GM21529 (cell line): ENCODE results near the gene ETV3L.
"Not testable (repeated sequence)": the region's sequence is repeated elsewhere in the genome, so short reads cannot be mapped to it uniquely, and the experiment has no call there.

ENCODE experiments used
- ATAC-seq: cut with Tn5 transposase; IDR thresholded peaks from one replicate; pipeline ENCODE4 v1.9.1; 2021; ENCODE audit not compliant: unreplicated experiment

Gene ETV3L

DNA sequence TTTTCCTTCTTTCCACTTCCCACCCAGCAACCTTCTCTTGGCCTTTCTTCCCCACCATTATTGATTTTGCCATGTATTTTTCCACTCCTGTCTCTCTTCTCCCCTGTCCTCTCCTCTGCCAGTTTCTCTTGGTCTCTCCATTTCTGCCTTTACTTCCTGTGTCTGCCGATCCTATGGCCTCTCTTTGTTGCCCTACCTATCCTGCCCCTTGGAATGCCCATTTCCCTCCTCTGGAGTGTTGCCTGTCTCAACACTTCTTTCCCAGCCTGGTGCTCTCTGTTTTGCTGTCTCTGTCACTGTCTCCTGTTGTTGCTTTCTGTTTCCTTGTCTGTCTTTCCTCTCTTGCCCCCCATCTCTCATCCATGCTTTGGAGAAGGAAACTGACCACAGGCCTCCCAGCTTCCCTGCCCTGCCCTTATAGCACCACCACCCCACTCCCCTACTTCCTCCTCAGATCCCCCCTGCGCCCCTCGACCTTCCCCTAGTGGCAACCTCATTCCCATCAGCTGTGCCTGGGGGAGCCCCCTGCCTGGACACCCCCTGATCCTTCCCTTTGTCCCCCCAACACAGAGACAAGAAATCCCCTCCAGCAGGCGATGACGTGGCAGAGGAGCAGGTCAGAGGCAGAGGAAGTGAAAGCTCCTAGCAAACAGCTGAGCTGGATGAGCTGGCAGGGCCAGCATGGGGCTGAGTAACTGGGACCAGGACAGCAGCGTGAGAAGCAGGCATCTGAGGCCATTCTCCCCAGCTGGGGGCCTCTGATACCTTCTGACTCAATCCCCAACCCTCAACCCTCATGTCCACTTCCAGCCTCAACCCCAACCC, 6.6 kb upstream of the ETV3L start:
- peak; percentile 82 for ATAC-seq

DNA sequence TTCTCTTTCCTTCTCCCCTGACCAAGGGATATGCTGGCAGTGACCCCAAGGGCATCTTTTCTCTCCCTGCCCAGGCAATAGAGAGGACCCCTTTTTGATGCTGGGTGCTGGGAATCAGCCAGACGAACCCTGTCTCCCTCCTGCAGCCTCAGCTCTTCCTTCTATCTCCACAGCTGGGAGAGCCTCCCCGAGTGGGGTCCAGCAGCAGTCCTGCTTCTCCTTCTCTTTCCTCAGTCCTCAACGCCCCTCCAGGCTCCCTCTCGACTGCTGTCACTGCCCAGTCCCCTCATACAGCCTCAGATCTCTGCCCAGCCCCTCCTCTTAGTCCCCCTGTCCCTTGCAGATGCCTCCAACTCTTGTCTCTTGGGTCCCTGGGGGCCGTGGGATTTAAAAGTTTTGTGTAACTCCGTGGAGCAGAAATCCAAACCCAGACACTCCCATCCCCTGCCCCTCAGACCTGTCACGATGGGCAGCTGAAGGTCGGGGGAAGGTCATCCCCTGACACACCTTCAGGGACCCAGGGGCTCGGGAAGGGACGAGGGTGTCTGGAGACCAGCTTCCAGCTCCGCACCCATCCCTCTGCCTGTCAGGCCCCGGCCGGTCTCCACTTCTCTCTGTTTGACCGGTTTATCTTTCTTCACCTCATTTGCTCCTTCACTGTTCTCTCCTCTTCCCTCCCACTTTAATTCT, 5.8 kb upstream of the ETV3L start:
- ATAC-seq = no peak

- ATAC-seq = no peak
Observed at GRCh38 chr1:157104598-157105293, 5.1 kb upstream of the ETV3L start.

GRCh38 chr1:157103268-157103667, 3.7 kb upstream of the ETV3L start:
- no peak for ATAC-seq

GRCh38 chr1:157101149-157101548, 1.5 kb upstream of the ETV3L start:
- no peak for ATAC-seq

DNA sequence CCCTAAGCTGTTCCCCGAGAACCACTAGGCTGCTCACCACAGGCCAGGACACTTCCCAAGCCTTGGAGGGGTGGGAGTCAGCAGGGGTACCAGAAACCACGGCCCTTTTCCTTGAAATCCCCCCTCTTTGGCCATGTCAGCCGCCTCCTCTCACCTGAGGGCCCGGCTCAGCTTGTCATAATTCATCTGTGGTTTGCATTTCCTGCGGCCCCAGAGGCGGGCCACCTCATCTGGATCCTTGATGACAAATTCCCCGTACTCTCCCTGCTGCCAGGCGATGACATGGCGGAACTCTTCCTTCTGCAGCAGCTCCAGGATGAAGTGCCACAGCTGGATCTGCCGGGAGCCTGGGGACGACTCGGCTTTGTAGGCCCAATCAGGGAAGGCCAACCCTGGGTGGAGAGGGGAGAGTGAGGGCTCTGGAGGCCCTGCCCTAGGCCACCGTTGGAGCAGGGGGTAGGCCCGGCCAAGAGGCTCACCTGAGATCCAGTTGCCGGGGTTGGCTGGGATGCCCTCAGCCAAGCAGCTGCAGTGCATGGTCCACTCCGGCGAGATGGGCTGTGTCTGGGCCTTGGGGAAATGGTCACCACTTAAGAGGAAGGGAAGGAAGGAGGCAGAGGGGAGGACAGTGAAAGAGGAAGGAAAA, 498 bp downstream of the ETV3L start:
- ATAC-seq = not testable (repeated sequence)

GRCh38 chr1:157098519-157098918, 1.1 kb downstream of the ETV3L start:
- ATAC-seq = no peak

DNA sequence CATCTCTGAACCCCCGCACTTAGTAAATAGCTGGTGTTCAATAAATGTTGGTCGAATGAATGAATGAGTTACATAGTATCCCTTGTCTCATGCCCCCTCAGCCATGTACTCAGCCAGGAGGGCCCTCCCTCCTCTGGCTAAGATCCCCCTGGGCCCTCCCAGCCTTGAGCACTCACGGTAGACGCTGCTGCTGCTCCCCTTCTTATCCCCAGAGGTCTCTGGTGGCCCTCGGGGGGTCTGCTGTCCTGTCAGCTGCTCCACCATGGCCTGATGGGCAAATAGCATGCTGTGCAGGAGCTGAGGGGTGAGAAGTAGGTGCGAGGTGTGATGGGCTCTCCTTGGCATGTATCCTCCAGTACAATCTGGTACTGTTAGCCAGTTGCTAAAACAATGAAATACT, 1.9 kb downstream of the ETV3L start:
- no peak for ATAC-seq

- ATAC-seq = no peak
Observed at GRCh38 chr1:157096881-157097280, 2.7 kb downstream of the ETV3L start.

GRCh38 chr1:157095551-157095950, 4.1 kb downstream of the ETV3L start:
- no peak for ATAC-seq

- no peak for ATAC-seq
Observed at GRCh38 chr1:157095091-157095490, 4.5 kb downstream of the ETV3L start.

DNA sequence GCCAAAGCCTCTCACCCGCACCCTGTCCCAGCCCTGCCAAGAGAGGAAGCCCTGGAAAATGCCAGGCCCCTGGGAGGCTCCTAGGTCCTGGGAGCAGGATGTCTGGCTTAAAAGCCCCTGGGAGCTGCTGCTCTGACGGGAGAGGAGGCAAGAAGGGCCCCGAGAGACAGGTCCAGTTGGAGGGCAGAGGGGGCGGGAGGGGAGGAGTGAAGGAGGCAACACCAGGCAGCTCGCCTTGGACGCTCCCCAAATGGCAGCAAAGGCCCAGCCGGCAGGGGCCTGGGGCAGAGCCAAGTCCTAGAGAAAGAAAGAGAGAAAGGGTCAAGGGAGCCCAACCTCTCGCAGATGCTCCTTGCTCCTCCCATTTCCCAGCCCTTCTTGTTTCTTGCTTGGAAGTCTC, 6.8 kb downstream of the ETV3L start:
- ATAC-seq = no peak

DNA sequence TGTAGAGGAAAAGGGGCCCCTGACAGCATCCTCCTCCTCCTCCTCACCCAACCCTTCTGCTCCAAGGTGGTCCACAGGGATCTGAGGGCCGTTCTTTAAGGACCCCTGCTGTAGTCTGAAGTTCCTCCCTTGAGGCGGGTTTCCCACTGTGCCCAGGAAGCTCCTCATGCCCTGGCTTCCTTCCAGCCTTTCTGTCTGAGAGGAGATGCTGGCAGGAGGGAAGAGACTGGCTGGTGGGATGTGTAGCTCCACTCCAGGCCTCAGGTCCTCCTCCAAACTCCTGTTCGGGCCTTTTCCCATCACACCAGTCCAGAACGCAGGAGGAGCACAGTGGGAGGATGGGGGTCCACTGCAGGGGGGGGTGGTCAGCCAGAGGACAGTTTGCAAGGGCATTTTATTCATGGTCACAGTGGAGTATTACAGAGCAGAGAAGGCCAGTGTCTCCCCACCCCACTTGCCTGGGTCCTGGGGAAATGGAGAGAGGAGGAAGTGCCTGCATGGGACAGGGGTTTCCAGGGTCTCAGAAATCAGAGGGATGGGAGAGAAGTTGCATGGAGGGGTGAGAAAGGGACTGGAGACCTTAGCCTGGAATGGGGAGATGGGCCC, 7.8 kb downstream of the ETV3L start:
- no peak for ATAC-seq

- no peak for ATAC-seq
Observed at GRCh38 chr1:157091186-157091585, 8.4 kb downstream of the ETV3L start.

DNA sequence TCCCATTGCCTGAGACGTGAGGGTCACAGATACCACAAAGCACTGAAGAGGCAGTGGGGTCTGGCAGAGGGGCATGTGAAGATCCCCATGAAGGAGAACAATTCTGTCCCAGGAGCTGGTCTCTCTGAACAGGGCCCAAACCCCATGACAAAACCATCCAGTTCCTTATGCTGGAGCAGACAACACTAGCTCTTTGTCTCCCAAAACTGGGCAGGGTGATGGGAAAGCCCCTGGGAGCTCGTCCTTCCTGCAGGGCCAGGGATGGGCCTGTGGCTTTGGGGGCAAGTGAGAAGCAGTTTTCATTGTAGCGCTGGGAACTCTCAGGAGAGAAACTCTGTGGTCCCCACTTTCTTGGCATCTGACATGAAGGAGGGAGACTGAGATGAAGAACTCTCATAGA, 8.8 kb downstream of the ETV3L start:
- ATAC-seq = no peak

GRCh38 chr1:157090196-157090647, 9.4 kb downstream of the ETV3L start:
- no peak for ATAC-seq

- ATAC-seq = no peak
Observed at GRCh38 chr1:157089789-157090188, 9.8 kb downstream of the ETV3L start.

GRCh38 chr1:157088607-157089006, 11.0 kb downstream of the ETV3L start:
- no peak for ATAC-seq

- ATAC-seq = no peak
Observed at GRCh38 chr1:157087030-157087429, 12.6 kb downstream of the ETV3L start.

- ATAC-seq = no peak
Observed at GRCh38 chr1:157086299-157086698, 13.3 kb downstream of the ETV3L start.

DNA sequence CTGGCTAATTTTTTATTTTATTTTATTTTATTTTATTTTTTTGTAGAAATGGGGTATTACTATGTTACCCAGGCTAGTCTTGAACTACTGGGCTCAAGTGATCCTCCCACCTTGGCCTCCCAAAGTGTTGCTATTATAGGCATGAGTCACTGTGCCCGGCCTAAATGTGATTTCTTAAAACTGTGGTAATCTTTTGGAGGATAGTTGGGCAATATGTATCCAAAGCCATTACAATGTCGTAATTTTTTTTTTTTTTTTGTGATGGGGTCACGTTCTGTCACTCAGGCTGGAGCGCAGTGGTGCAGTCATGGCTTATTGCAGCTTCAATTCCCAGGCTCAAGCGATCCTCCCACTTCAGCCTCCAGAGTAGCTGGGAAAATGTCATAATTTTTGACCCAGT, 14.2 kb downstream of the ETV3L start:
- ATAC-seq = no peak
